GM18519 (cell line): ENCODE results near the gene PXK.
"Not testable (repeated sequence)": the region's sequence is repeated elsewhere in the genome, so short reads cannot be mapped to it uniquely, and the experiment has no call there.

Source experiments
- ATAC-seq: cut with Tn5 transposase; IDR thresholded peaks from one replicate; pipeline ENCODE4 v1.9.1; 2021; ENCODE audit warnings: mild to moderate bottlenecking, moderate library complexity; ENCODE audit not compliant: unreplicated experiment, low FRiP score

PXK gene

DNA sequence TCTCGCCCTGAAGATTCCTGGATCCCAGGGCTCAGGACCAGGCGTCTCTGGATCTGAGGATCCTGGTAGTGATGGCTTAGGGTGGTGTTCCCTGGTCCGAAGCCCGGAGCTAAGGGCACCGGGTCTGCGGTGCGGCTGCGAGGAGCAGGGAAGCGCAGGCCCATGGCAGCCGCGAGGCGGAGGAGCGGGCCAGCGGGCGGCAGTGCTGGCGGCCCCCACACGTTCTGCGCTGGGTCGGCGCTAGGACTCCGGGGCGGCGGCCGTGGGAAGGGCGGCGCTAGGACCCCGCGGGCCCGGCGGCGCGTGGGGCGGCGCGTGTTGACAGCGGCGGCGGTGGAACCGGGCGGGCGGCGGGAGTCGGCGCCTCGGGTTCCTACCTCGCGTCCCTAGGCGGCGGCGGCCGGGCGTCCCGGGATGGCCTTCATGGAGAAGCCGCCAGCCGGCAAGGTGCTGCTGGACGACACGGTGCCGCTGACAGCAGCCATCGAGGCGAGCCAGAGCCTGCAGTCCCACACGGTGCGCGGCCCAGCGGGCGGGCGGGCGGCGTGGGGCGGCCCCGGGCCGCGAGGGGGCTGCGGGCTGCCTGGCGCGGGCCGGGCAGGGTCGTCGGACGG is at the start of gene PXK:
PXK (plus strand) TSS at position 318 of the 614 bp plus-strand sequence; CDS start at position 415, 97 bp downstream.
- ATAC-seq = peak; percentile 66

DNA sequence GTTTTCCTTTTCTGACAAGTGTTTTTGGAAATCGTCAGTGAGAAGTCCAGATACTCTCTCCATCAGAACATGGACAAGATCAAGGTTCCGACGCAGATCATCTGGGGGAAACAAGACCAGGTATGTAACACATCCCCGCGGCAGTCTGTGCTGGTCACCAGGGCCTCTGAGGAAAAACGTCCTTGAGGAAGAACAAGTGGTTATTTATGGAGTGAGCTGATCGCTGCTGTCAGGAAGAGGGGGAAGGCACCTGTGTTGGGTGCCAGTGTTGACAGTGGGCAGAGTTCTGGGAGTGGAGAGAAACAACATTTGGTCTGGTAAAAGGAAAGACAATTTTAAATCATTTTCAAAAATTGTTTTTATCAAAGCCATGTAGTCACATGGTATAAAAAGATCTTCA is 47.4 kb upstream of the PXK start:
- no peak for ATAC-seq

DNA sequence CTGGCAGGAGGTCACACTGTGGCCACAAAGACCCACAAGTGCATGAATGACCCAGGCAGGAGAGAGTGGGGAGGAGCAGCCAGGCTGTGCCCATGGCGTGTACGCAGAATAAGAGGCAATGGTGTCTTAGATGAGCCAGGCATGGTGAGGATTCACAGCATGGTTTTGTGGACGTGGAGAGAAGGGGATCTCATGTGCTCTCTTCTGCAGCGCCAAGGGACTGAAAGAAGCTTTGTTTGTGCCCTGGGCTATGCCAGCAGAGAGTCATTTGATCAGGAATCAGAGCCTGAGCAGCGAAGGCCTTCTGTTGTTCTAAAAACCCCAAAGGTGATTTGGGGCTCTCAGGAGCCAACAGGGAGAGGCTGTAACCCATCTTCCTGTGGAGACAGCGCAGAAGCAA is 45.3 kb upstream of the PXK start:
- ATAC-seq = no peak

DNA sequence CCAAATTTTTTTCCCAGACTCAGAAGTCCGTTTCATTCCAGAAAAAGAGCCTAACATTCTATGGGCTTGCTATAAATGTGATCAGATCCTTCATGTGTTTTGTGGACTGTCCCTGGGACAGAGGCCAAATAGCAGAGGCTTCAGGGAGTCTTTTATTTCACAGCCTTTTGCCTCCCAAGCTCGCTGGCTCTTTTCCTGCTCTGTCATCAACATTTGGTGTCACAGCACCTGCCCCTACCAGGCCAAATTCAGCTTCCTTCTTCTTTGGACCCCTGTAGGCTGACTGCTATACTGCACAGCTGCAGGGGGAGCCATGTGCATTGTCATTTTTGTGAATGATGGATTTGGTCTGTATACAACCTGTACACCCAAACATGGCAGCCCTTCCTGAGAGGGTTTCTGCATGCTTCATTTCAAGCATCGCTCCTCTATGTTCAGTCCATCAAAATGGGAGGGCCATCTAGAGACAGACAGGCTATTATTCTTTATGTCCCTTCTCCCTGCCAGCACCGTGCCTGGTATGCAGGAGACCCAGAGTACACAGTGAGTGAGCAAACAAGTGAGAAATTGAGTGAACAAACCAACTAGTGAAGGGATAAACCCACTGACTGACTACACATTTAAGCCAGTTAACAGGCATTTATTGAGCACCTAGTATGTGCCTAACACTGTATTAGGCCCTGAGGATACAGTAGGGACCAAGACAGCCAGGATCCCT is 44.5 kb upstream of the PXK start:
- no peak for ATAC-seq

DNA sequence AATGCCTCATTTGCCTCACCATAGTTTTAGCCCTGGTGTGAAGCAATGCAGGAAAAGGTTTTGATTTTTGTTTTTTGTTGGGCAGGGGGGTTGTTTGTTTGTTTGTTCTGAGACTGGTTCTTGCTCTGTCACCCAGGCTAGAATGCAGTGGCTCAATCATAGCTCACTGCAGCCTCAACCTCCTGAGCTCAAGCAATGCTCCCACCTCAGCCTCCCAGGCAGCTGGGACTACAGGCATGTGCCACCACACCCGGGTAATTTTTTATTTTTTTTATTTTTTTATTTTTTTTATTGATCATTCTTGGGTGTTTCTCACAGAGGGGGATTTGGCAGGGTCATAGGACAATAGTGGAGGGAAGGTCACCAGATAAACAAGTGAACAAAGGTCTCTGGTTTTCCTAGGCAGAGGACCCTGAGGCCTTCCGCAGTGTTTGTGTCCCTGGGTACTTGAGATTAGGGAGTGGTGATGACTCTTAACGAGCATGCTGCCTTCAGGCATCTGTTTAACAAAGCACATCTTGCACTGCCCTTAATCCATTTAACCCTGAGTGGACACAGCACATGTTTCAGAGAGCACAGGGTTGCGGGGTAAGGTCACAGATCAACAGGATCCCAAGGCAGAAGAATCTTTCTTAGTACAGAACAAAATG is 43.6 kb upstream of the PXK start:
- not testable (repeated sequence) for ATAC-seq

- not testable (repeated sequence) for ATAC-seq
Observed at GRCh38 chr3:58290446-58290845, 42.2 kb upstream of the PXK start.

DNA sequence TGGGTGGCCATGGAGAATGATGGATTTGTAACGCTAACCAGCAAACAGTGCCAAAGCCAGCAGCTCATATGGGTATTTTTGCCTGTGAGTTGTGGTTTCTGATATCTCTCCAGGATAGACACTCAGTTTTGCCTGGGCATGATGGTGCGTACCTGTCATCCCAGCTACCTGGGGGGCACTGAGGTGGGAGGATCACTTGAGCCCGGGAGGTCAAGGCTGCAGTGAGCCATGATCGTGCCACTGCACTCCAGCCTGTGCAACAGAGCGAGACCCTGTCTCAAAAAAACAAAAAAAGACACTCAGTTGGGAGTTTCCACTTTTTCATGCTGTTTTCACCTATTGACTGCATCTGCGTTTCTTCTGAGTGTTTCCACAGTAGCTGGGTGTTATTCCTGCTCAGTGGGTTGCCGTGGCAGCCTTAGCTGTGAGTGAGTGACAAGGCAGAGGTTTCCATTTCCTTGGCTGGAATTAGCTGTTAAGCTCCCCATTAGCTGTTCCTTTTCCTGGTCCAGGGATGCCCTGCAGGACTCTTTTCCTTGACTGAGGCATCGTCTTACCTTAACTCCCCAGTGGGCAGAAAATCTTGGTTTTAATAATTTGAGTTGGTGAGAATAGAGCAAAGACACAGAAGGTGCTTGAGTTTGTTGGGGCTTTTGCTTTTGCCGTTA is 40.9 kb upstream of the PXK start:
- no peak for ATAC-seq

- ATAC-seq = no peak
Observed at GRCh38 chr3:58292866-58293265, 39.8 kb upstream of the PXK start.

- ATAC-seq = no peak
Observed at GRCh38 chr3:58293516-58293915, 39.2 kb upstream of the PXK start.

DNA sequence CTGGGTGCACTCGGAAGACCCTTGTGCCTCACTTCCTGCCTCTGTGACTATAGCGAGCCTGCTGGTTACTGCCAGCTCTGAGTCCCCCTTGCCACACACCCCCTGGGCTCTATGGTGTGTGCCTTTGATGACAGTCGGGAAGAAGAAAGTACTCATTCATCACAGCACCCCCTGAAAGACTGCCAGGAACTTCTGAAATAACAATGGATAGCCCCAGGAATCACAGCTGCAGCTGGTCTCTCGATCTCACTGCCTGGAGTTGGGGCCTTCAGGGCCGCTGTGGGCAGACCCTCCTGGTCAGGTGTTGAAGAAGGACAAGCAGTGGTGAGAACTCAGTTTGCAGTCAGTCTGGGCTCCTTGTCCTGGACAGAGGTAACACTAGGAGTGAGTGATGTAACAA is 36.4 kb upstream of the PXK start:
- no peak for ATAC-seq

DNA sequence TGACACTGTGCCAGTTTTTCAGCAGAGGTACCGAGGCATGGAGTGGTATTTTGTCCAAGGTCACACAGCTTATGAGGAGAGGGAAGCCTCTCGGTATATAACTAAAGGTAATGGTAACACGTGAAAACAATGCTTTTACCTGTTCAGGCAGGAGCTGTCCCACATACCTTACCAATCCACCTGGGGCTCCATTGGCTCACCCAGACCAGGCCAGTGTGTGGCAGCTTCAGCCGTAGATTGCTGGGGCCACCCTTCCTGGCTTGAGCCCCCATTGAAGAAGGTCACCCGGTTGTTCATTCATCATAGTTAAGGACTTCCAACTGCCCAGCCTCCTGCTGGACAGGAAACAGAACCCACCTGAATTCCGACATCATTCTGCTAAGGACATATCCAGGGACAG is 35.8 kb upstream of the PXK start:
- ATAC-seq = no peak

- ATAC-seq = no peak
Observed at GRCh38 chr3:58298190-58298589, 34.5 kb upstream of the PXK start.

DNA sequence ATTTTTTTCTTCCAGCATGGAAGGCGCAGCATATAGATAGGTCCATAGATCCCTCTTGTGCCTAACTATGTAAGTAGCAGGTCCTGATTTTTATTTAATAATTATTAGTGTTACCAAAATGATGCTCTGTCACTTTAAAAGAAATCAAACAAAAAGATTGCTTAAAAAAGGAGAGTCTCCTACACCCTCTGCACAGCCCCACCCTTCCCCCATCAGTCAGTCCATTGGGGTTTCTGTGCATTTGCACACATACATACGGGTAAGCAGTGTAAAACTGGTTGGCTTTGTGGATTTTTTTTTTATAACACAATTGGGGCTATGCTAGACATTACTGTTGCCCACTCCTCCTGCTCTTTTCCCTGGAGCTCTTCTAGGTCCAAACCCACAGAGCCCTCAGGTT is 33.6 kb upstream of the PXK start:
- ATAC-seq = no peak

- no peak for ATAC-seq
Observed at GRCh38 chr3:58299839-58300516, 32.7 kb upstream of the PXK start.

DNA sequence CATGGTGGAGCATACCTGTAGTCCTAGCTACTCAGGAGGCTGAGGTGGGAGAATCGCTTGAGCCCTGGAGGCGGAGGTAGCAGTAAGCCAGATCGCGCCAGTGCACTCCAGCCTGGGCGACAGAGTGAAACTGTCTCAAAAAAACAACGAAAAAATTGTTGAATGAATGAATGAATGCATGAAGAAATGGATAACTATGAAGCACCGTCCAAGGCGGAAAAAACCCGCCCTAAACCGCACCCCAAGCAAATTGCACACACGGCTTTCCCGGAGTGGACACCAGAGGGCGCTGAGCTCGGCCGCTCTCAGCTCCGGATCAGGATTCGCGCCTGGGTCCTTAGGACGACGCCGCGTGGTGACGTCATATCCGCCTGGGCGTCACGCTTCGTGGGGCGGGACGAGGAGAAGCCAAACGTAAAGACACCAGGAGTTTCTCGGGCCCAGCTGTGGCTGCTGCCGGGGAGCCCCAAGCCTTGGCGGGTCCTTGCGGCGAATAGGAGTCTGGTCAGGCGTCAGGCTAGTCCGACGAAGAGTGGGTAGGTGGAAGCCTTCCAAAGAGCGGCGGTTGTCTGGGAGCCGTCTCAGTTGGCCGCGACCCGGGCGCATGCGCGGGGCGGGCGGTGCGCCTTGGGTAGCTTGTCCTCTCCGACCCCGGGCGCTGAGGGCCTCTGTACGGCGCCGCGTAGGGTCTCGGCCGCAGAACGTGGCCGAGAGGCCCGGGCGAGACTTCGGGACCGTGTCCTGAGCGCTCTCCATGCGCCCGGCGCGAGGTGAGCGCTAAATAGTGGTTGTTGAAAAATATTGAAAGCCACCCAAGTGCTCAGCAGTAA is 26.6 kb upstream of the PXK start, which contains the start of the genes HTD2 and RPP14:
HTD2 (plus strand) TSS at position 639 of the 830 bp plus-strand sequence. CDS start 11,094 bp downstream, outside the sequence.
RPP14 (plus strand) TSS at position 364 of the 830 bp plus-strand sequence. CDS start 4,085 bp downstream, outside the sequence.
- peak; percentile 67 for ATAC-seq

GRCh38 chr3:58307639-58308215 is 25.0 kb upstream of the PXK start:
- ATAC-seq = no peak

DNA sequence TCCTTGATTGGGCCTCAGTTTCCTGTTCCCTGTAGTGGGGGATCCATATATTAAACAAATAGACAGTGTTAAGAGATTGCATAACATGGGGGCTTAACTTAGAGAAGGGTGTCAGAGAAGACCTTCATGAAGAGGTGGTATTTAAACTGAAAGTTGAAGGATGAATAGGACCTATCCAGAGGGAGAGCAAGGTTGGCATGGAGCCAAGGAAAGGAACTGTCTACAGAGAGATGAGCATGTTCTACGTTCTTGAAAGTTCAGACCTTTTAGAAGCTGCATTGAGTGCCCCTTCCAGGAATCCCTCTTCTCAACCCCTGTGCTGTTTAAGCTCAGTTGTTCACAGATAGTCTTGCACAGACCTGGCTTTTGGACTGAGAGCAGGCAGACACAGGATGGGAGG is 24.0 kb upstream of the PXK start:
- no peak for ATAC-seq

GRCh38 chr3:58317811-58318210 is 14.9 kb upstream of the PXK start:
- no peak for ATAC-seq

DNA sequence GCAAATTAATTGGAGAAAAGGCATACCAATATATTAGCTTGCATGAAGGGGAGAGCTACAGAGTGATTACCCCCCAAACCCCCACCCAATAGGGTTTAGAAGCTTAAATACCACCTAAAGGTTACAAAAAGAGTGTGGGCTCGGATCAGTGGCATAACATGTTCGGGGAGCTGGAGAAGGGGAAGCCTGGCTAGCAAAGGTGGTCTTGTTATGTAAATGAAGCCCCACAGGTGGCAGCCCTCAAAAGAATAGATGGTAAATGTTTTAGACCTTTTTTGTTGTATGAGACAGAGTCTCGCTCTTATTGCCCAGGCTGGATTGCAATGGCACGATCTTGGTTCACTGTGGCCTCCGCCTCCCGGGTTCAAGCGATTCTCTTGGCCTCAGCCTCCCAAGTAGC is 10.9 kb upstream of the PXK start:
- no peak for ATAC-seq
